Peyer's patch (tissue), 4 donors: ENCODE measurements around the gene FOXF1.

Experiments
- POLR2A ChIP-seq, 2 donors: fragments of 450-650 bp; IDR thresholded peaks; one replicate each; pipeline ENCODE4 v1.5.1; 2017; ENCODE audit warnings: antibody characterized with exemption in 2 of 2, mild to moderate bottlenecking in 2 of 2, moderate library complexity in 2 of 2
- TF ChIP-seq, protein P1 (sequence below), 6 experiments: fragments of 450-650 bp in 4 of 6; fragments of 200-600 bp in 2 of 6; sonication (generic) in 1 of 6; IDR thresholded peaks; one replicate each; pipeline ENCODE4 v1.5.1; 2017 to 2019; ENCODE audit warnings: antibody characterized with exemption in 6 of 6, mild to moderate bottlenecking in 3 of 6, moderate library complexity in 1 of 6

DNA sequence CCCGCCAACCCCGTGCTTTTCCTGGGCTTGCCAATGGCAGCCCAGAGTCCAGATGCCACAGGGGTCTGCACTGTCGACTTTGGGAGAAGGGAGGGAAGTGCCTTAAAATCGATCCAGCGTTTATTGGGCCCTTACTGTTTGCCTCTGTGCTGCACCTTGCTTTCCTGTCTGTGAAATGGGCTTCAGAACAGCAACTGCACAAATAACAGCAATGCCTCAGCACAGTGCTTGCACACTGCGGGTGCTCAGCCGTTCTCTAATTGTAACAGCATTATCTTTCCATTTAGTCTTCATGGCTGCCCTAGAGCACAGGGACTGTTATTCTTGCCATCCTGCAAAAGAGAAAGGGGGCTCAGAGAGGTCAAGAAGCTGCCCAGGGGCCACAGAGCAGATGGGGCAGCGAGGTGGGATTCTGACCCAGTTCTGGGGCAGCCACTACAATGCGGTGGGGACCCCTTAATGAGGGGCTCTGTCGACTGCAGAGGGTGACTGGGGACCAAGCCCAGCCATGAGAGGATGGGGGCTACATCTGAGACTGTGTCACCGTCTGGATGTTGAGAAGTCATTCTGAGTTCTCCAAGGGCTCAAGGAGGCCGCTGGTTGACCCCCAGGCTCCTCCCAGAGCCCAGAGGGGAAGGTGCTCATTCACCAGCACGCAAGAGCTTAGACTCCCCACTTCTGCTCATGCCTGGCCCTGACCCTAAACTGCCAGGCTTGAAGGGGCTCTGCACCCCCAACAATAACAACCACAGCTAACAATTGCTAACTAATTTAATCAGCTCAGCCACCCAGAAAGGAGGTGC is 9.4 kb upstream of the FOXF1 start:
- TF ChIP-seq, protein P1, sequence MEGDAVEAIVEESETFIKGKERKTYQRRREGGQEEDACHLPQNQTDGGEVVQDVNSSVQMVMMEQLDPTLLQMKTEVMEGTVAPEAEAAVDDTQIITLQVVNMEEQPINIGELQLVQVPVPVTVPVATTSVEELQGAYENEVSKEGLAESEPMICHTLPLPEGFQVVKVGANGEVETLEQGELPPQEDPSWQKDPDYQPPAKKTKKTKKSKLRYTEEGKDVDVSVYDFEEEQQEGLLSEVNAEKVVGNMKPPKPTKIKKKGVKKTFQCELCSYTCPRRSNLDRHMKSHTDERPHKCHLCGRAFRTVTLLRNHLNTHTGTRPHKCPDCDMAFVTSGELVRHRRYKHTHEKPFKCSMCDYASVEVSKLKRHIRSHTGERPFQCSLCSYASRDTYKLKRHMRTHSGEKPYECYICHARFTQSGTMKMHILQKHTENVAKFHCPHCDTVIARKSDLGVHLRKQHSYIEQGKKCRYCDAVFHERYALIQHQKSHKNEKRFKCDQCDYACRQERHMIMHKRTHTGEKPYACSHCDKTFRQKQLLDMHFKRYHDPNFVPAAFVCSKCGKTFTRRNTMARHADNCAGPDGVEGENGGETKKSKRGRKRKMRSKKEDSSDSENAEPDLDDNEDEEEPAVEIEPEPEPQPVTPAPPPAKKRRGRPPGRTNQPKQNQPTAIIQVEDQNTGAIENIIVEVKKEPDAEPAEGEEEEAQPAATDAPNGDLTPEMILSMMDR (IDR thresholded peaks at IDR 0.05) = no peak
- TF ChIP-seq POLR2A (IDR thresholded peaks at IDR 0.05) = no peak
